ENCODE results near the gene FNDC5.

The FNDC5 gene

GRCh38 chr1:32887623-32888022 lies 16.9 kb upstream of the FNDC5 start:
- Histone ChIP-seq H3K36me3 (ENCODE audit: insufficient read depth, low read length) (no peaks in the 10 kb centered on the region), H3K4me3 (ENCODE audit: low read length, poor library complexity, severe bottlenecking) (no peak overlapping the region), H3K9me3 (ENCODE audit: insufficient read depth, low read depth, low read length) (no peaks in the 10 kb centered on the region), H3F3A (ENCODE audit: low read depth) (no peaks in the 10 kb centered on the region), H3K9me2 (replicated peaks; ENCODE audit: low read depth, low read length) (no peaks in the 10 kb centered on the region), H4K20me1 (ENCODE audit: insufficient read depth, low read length, poor library complexity, severe bottlenecking) (no peaks in the 10 kb centered on the region), H3K79me2 (ENCODE audit: insufficient read depth, low read length) (no peaks in the 10 kb centered on the region), H3K4me1 (ENCODE audit: insufficient read depth, low read length, poor library complexity, severe bottlenecking) (no peaks in the 10 kb centered on the region), H3K4me2 (ENCODE audit: low read depth, low read length, poor library complexity, severe bottlenecking) (no peak overlapping the region), H2AFZ (ENCODE audit: low read length) (no peak overlapping the region), H3K9ac (ENCODE audit: low read depth, low read length, poor library complexity, severe bottlenecking) (no peak overlapping the region), H3K27me3 (ENCODE audit: insufficient read depth, low read length, poor library complexity, severe bottlenecking) (no peaks in the 10 kb centered on the region)
- TF ChIP-seq CTCF (conservative IDR thresholded peaks at IDR 0.05; ENCODE audit: low read length) = no peak
- no peak for TF ChIP-seq EZH2phosphoT487 (IDR thresholded peaks at IDR 0.05; ENCODE audit: borderline replicate concordance)

- no peaks in the 10 kb centered on the region for H3K36me3 ChIP-seq (ENCODE audit: insufficient read depth, low read length)
- no peaks in the 10 kb centered on the region for H3K4me1 ChIP-seq (ENCODE audit: insufficient read depth, low read length, poor library complexity, severe bottlenecking)
- no peak overlapping the region for H3K9ac ChIP-seq (ENCODE audit: low read depth, low read length, poor library complexity, severe bottlenecking)
- no peaks in the 10 kb centered on the region for H3K9me2 ChIP-seq (replicated peaks; ENCODE audit: low read depth, low read length)
- no peak overlapping the region for H3K4me3 ChIP-seq (ENCODE audit: low read length, poor library complexity, severe bottlenecking)
- no peaks in the 10 kb centered on the region for H3F3A ChIP-seq (ENCODE audit: low read depth)
- H3K9me3 ChIP-seq (ENCODE audit: insufficient read depth, low read depth, low read length) = no peaks in the 10 kb centered on the region
- no peaks in the 10 kb centered on the region for H3K27me3 ChIP-seq (ENCODE audit: insufficient read depth, low read length, poor library complexity, severe bottlenecking)
- no peak overlapping the region for H2AFZ ChIP-seq (ENCODE audit: low read length)
- TF ChIP-seq EZH2phosphoT487 (IDR thresholded peaks at IDR 0.05; ENCODE audit: borderline replicate concordance) (no peak), CTCF (conservative IDR thresholded peaks at IDR 0.05; ENCODE audit: low read length) (no peak)
- no peak overlapping the region for H3K4me2 ChIP-seq (ENCODE audit: low read depth, low read length, poor library complexity, severe bottlenecking)
- no peaks in the 10 kb centered on the region for H3K79me2 ChIP-seq (ENCODE audit: insufficient read depth, low read length)
- no peaks in the 10 kb centered on the region for H4K20me1 ChIP-seq (ENCODE audit: insufficient read depth, low read length, poor library complexity, severe bottlenecking)
Measured at GRCh38 chr1:32886828-32887414, 16.2 kb upstream of the FNDC5 start.

GRCh38 chr1:32886004-32886827 lies 15.5 kb upstream of the FNDC5 start, which contains the start of gene HPCA:
TSS of gene HPCA (plus strand) at chr1:32886491. CDS start at chr1:32888899, 2,408 bp downstream.
- H3K36me3 ChIP-seq (ENCODE audit: insufficient read depth, low read length) = no peaks in the 10 kb centered on the region
- H3K9ac ChIP-seq (ENCODE audit: low read depth, low read length, poor library complexity, severe bottlenecking) = no peak within 1 kb of the TSS
- no peaks in the 10 kb centered on the region for H3K9me2 ChIP-seq (replicated peaks; ENCODE audit: low read depth, low read length)
- no peaks in the 10 kb centered on the region for H3F3A ChIP-seq (ENCODE audit: low read depth)
- no peaks in the 10 kb centered on the region for H3K79me2 ChIP-seq (ENCODE audit: insufficient read depth, low read length)
- H3K27me3 ChIP-seq (ENCODE audit: insufficient read depth, low read length, poor library complexity, severe bottlenecking) = no peaks in the 10 kb centered on the region
- H2AFZ ChIP-seq (ENCODE audit: low read length) = no peak within 1 kb of the TSS
- H3K4me2 ChIP-seq (ENCODE audit: low read depth, low read length, poor library complexity, severe bottlenecking) = no peak within 1 kb of the TSS
- TF ChIP-seq EZH2phosphoT487 (IDR thresholded peaks at IDR 0.05; ENCODE audit: borderline replicate concordance) = no peak
- TF ChIP-seq CTCF (conservative IDR thresholded peaks at IDR 0.05; ENCODE audit: low read length) = no peak
- no peaks in the 10 kb centered on the region for H4K20me1 ChIP-seq (ENCODE audit: insufficient read depth, low read length, poor library complexity, severe bottlenecking)
- H3K4me1 ChIP-seq (ENCODE audit: insufficient read depth, low read length, poor library complexity, severe bottlenecking) = no peaks in the 10 kb centered on the region
- H3K4me3 ChIP-seq (ENCODE audit: low read length, poor library complexity, severe bottlenecking) = no peak within 1 kb of the TSS
- H3K9me3 ChIP-seq (ENCODE audit: insufficient read depth, low read depth, low read length) = no peaks in the 10 kb centered on the region

Data from Loucy (cell line).